GM12878 (cell line): ENCODE results near the gene MANBA. TPM values are rescaled to one million over a fixed set of nuclear protein-coding genes. Genes with fewer than 3 reads are reported as not detected.

Experiments used
- ATAC-seq: fragments of 200-7000 bp; cut with Tn5 transposase; 3 replicates; pipeline ENCODE4 v1.9.1; 2020; ENCODE audit warnings: mild to moderate bottlenecking, moderate library complexity
- BruUV-seq: library from RNA; stranded (reverse); fragments of 400-500 nt; replicated peaks from 2 replicates; lab custom pipeline; 2021; lab: Mats Ljungman, UMichigan
- CTCF ChIA-PET: fragments of 300-600 bp; sonication (Branson Sonifier 250); formaldehyde crosslinking; extraction: SDS; loops from one replicate; lab custom pipeline; 2021; ENCODE audit warnings: inconsistent platforms; lab: Yijun Ruan, JAX
- POLR2A ChIA-PET: fragments of 350-600 bp; formaldehyde crosslinking; extraction: SDS; loops from one replicate; lab custom pipeline; 2021; ENCODE audit warnings: inconsistent platforms; lab: Charles Lee
- RAD21 ChIA-PET: fragments of 300-600 bp; sonication (Branson Sonifier 250); formaldehyde crosslinking; loops from one replicate; lab custom pipeline; 2023; ENCODE audit warnings: antibody characterized with exemption; ENCODE audit not compliant: unreplicated experiment; lab: Charles Lee
- SMC1A ChIA-PET: fragments of 300-600 bp; sonication (Branson Sonifier 250); formaldehyde crosslinking; loops from one replicate; lab custom pipeline; 2023; ENCODE audit not compliant: unreplicated experiment, uncharacterized antibody; lab: Charles Lee
- DNase-seq: peaks from one replicate; pipeline ENCODE4 v3.0.0-alpha.2; 2011; ENCODE audit warnings: low read depth, low spot score
- FAIRE-seq: peaks from 3 replicates; lab custom pipeline; 2011; peaks lifted over from hg19 to GRCh38; lab: Jason Lieb, UNC
- H2AFZ ChIP-seq: 2 replicates; pipeline ENCODE4 v1.6.0; 2011; ENCODE audit warnings: low read depth, low read length, control low read depth; ENCODE audit not compliant: control insufficient read depth
- H3K27ac ChIP-seq: 2 replicates; pipeline ENCODE4 v1.5.1; 2011; ENCODE audit warnings: control low read depth; ENCODE audit not compliant: control insufficient read depth, insufficient read depth
- H3K27me3 ChIP-seq, 2 experiments: replicated peaks in 1 of 2; 2 replicates each; pipeline versions ENCODE4 v1.6.0 to v1.6.1; 2011; ENCODE audit warnings: low read length in 1 of 2; ENCODE audit not compliant: control insufficient read depth in 2 of 2, insufficient read depth in 2 of 2
- H3K36me3 ChIP-seq, 2 experiments: 2 replicates each; pipeline ENCODE4 v1.5.1; 2011; ENCODE audit warnings: low read length in 1 of 2; ENCODE audit not compliant: control insufficient read depth in 2 of 2, insufficient read depth in 2 of 2
- H3K4me1 ChIP-seq: 2 replicates; pipeline ENCODE4 v1.6.1; 2011; ENCODE audit warnings: mild to moderate bottlenecking, low read length, moderate library complexity, mixed read lengths; ENCODE audit not compliant: control insufficient read depth, insufficient read depth
- H3K4me2 ChIP-seq: 2 replicates; pipeline ENCODE4 v1.6.0; 2011; ENCODE audit warnings: control low read depth; ENCODE audit not compliant: control insufficient read depth, insufficient read depth
- H3K4me3 ChIP-seq: fragments of 200-600 bp; sonication (generic); 2 replicates; pipeline ENCODE4 v1.5.1; 2016
- H3K79me2 ChIP-seq: 2 replicates; pipeline ENCODE4 v1.6.0; 2011; ENCODE audit warnings: low read length; ENCODE audit not compliant: control insufficient read depth, insufficient read depth
- H3K9ac ChIP-seq: 2 replicates; pipeline ENCODE4 v1.8.0; 2011; ENCODE audit warnings: low read length, control low read depth, mixed read lengths; ENCODE audit not compliant: control insufficient read depth, insufficient read depth
- H3K9me3 ChIP-seq: replicated peaks from 3 replicates; pipeline ENCODE4 v1.5.1; 2011; ENCODE audit warnings: mild to moderate bottlenecking, low read length; ENCODE audit not compliant: control insufficient read depth, insufficient read depth
- H4K20me1 ChIP-seq: 2 replicates; pipeline ENCODE4 v1.6.0; 2011; ENCODE audit not compliant: control insufficient read depth, insufficient read depth
- EED ChIP-seq: sonication (generic); IDR thresholded peaks from 2 replicates; pipeline ENCODE4 v1.6.1; 2016; ENCODE audit warnings: antibody characterized with exemption, low read depth
- EP300 ChIP-seq, 2 experiments: fragments of 150-350 bp in 1 of 2; IDR thresholded peaks; 2 replicates each; pipeline ENCODE4 v1.6.1; 2011 to 2012; ENCODE audit warnings: low read depth in 2 of 2, low read length in 2 of 2, borderline replicate concordance in 1 of 2, improper control_type of control experiment in 1 of 2, inconsistent platforms in 1 of 2; ENCODE audit not compliant: control insufficient read depth in 1 of 2
- FOS ChIP-seq: IDR thresholded peaks from 3 replicates; pipeline ENCODE4 v1.6.1; 2011; ENCODE audit warnings: borderline replicate concordance; ENCODE audit not compliant: insufficient read length; ENCODE audit errors: extremely low read depth
- FOXM1 ChIP-seq: IDR thresholded peaks from 2 replicates; pipeline ENCODE4 v1.6.1; 2012; ENCODE audit warnings: low read depth, mild to moderate bottlenecking, inconsistent platforms, low read length, moderate library complexity
- HDAC2 ChIP-seq: fragments of 200-600 bp; sonication (generic); IDR thresholded peaks from 2 replicates; pipeline ENCODE4 v1.6.1; 2017
- HDGF ChIP-seq: fragments of 450-650 bp; IDR thresholded peaks from 2 replicates; pipeline ENCODE4 v1.6.1; 2016; ENCODE audit warnings: antibody characterized with exemption
- JUNB ChIP-seq: IDR thresholded peaks from 2 replicates; pipeline ENCODE4 v1.6.1; 2016; ENCODE audit warnings: antibody characterized with exemption, mild to moderate bottlenecking
- NBN ChIP-seq: fragments of 450-650 bp; IDR thresholded peaks from 2 replicates; pipeline ENCODE4 v1.6.1; 2016
- NR2C2 ChIP-seq: IDR thresholded peaks from 2 replicates; pipeline ENCODE4 v1.6.1; 2011; ENCODE audit warnings: borderline replicate concordance, low read depth; ENCODE audit not compliant: control insufficient read depth, insufficient read length
- RELA ChIP-seq: fragments of 450-650 bp; IDR thresholded peaks from 2 replicates; pipeline ENCODE4 v1.8.0; 2014; ENCODE audit warnings: borderline replicate concordance; ENCODE audit not compliant: partially characterized antibody
- TAF1 ChIP-seq: IDR thresholded peaks from 2 replicates; pipeline ENCODE4 v1.6.1; 2011; ENCODE audit warnings: mild to moderate bottlenecking, low read depth, low read length, borderline replicate concordance
- YBX1 ChIP-seq: fragments of 450-650 bp; IDR thresholded peaks from 2 replicates; pipeline ENCODE4 v1.6.1; 2016; ENCODE audit warnings: antibody characterized with exemption
- ZBTB40 ChIP-seq: fragments of 450-650 bp; IDR thresholded peaks from 2 replicates; pipeline ENCODE4 v1.6.1; 2016; ENCODE audit warnings: mild to moderate bottlenecking, moderate library complexity, borderline replicate concordance
- WGBS: methylation state at CpG from one replicate; pipeline ENCODE4 v1.1.6; 2016; ENCODE audit warnings: low lambda C conversion rate; ENCODE audit not compliant: insufficient replicate concordance, insufficient coverage; ENCODE audit errors: missing lambda C conversion rate; 5-methylcytosine and 5-hydroxymethylcytosine counted together
- in situ Hi-C: fragments of 300-500 bp; cut with MboI; formaldehyde crosslinking; loops from 9 replicates; pipeline ENCODE4 v1.14.3; 2018; ENCODE audit warnings: mixed read lengths
- intact Hi-C: fragments of 100-400 bp; cut with micrococcal nuclease; formaldehyde crosslinking; loops from one replicate; pipeline ENCODE4 v1.14.2; 2022; ENCODE audit not compliant: unreplicated experiment
- polyA plus RNA-seq, 11 experiments: library from polyadenylated mRNA; depleted of rRNA in 4 of 11; unstranded in 6 of 11; stranded (reverse) in 5 of 11; fragments of >200 nt; fragmentation: Nextera tagmentation in 4 of 11; fragmentation: Illumina TruSeq in 1 of 11; extraction: Ambion mirVana in 4 of 11; extraction: Trizol in 1 of 11; gene quantifications; 1 replicate in 1 of 11; 2 replicates in 10 of 11; pipeline versions ENCODE4 v1.2.1 to v1.2.3, GENCODE V29; 2011 to 2016; ENCODE audit warnings: inconsistent platforms in 2 of 11, missing spikeins in 2 of 11, low read depth in 1 of 11
- total RNA-seq, 4 experiments: library from RNA; depleted of rRNA in 3 of 4; stranded (reverse); fragments of >200 nt in 3 of 4; fragmentation: Illumina TruSeq in 1 of 4; extraction: Trizol in 1 of 4; gene quantifications; 2 replicates each; pipeline versions ENCODE4 v1.2.1 to v1.2.3, GENCODE V29; 2013 to 2021
- TF ChIP-seq, protein P1 (sequence below): IDR thresholded peaks from 2 replicates; pipeline ENCODE4 v1.6.1; 2011; ENCODE audit warnings: low read depth, low read length, improper control_type of control experiment, borderline replicate concordance
- TF ChIP-seq, protein P2 (sequence below): IDR thresholded peaks from 2 replicates; pipeline ENCODE4 v1.6.1; 2012; ENCODE audit warnings: low read depth, low read length, improper control_type of control experiment
- TF ChIP-seq, protein P3 (sequence below): IDR thresholded peaks from 2 replicates; pipeline ENCODE4 v1.6.1; 2011; ENCODE audit warnings: low read depth, mild to moderate bottlenecking, low read length, moderate library complexity, borderline replicate concordance; ENCODE audit errors: extremely low read depth

MANBA gene
- total and polyA plus RNA-seq, 10 of the 15 experiments (the other 5 are each of a cell fraction or from before 2014, with no cell fraction given) = 3.8 to 19.0 (median 12.5) TPM

DNA sequence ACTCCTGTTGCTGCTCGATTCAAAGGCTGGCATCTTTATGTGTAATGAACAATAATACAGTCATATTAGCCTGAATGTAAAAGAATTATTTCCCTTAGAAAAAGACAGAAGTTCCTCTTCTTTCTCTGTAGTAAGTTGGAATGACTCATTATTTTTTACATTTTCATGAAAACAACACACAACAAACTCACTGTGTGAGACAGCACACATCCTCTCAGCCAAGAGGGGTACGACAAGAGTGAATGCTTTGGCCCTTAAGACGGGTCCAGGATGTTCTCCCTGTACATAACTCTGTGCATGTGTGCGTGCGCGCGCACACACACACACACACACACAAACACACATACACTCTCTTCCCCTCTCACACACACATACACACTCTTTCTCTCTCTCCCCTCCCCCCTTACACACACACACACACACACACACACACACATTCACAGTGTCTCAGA, 72.8 kb downstream of the MANBA start:
- RAD21 ChIA-PET = interaction anchor here (0.9 to 3.5 kb wide), 4 partner anchors 28 to 188 kb away, joined by 4 to 27 read pairs (median 8); partner anchors contain the start of genes MANBA and UBE2D3
- peak; percentile 11 for TF ChIP-seq JUNB
- TF ChIP-seq NR2C2 = no peak
- peak; percentile 98 for TF ChIP-seq HDGF
- no peak for TF ChIP-seq FOS
- TF ChIP-seq ZBTB40 = peak; percentile 93
- no peak for TF ChIP-seq EP300 (IDR thresholded peaks at IDR 0.05; ENCODE audit: borderline replicate concordance in 1 of 2, control insufficient read depth in 1 of 2, low read depth in 2 of 2, low read length in 2 of 2)
- TF ChIP-seq FOXM1 = 0 out of 2 replicates have a peak, but pooled peaks have one; percentile 13
- TF ChIP-seq RELA = no peak
- TF ChIP-seq, protein P1, sequence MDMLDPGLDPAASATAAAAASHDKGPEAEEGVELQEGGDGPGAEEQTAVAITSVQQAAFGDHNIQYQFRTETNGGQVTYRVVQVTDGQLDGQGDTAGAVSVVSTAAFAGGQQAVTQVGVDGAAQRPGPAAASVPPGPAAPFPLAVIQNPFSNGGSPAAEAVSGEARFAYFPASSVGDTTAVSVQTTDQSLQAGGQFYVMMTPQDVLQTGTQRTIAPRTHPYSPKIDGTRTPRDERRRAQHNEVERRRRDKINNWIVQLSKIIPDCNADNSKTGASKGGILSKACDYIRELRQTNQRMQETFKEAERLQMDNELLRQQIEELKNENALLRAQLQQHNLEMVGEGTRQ = no peak
- no peak for TF ChIP-seq EED
- TF ChIP-seq HDAC2 = no peak
- TF ChIP-seq YBX1 = 0 out of 2 replicates have a peak, but pooled peaks have one; percentile 49
- TF ChIP-seq, protein P2, sequence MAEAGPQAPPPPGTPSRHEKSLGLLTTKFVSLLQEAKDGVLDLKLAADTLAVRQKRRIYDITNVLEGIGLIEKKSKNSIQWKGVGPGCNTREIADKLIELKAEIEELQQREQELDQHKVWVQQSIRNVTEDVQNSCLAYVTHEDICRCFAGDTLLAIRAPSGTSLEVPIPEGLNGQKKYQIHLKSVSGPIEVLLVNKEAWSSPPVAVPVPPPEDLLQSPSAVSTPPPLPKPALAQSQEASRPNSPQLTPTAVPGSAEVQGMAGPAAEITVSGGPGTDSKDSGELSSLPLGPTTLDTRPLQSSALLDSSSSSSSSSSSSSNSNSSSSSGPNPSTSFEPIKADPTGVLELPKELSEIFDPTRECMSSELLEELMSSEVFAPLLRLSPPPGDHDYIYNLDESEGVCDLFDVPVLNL = no peak
- peak; percentile 85 for TF ChIP-seq NBN
- 0 out of 2 replicates have a peak, but pooled peaks have one; percentile 10 for TF ChIP-seq TAF1
- TF ChIP-seq, protein P3, sequence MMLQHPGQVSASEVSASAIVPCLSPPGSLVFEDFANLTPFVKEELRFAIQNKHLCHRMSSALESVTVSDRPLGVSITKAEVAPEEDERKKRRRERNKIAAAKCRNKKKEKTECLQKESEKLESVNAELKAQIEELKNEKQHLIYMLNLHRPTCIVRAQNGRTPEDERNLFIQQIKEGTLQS = no peak

More for the DNA sequence above, 72.8 kb downstream of the MANBA start:
- Histone ChIP-seq H3K9ac (peak overlapping the region; percentile 33), H2AFZ (peak overlapping the region; percentile 70), H3K27me3 (no peaks in the 10 kb centered on the region), H3K4me2 (peak overlapping the region; percentile 75), H4K20me1 (no peaks in the 10 kb centered on the region), H3K27ac (peak overlapping the region; percentile 90), H3K79me2 (peaks cover 6% of the 10 kb centered on the region), H3K4me1 (peaks cover 36% of the 10 kb centered on the region), H3K4me3 (peak overlapping the region; percentile 37; the same call in 1 of the 2 replicates), H3K36me3 (peaks cover 0 to 6% of the 10 kb centered on the region in 2 experiments; a peak in 2 of 4 replicates), H3K9me3 (no peaks in the 10 kb centered on the region)
- DNase-seq (no peak), FAIRE-seq (no peak), ATAC-seq (peak; percentile 63)
- WGBS = 3% methylated on average over 3 of the region's 7 CpGs
- POLR2A ChIA-PET = interaction anchor here (0.6 to 1.9 kb wide), 3 partner anchors 9 to 138 kb away, joined by 3 to 4 read pairs (median 3); no protein-coding TSS in a partner anchor
- no TSS peak for BruUV-seq
- SMC1A ChIA-PET = interaction anchor here (1.1 to 2.7 kb wide), 3 partner anchors 9 to 141 kb away, joined by 3 to 9 read pairs (median 4); no protein-coding TSS in a partner anchor
- intact Hi-C loops = loop anchor here (1.0 to 10.0 kb wide), 4 partner anchors 72 to 407 kb away; partner anchors contain the start of genes BDH2, CISD2 and MANBA
- in situ Hi-C loops = no loop called here
- CTCF ChIA-PET = interaction anchor here (0.9 to 2.0 kb wide), 2 partner anchors 29 to 412 kb away, joined by 3 to 5 read pairs; partner anchors contain the start of gene BDH2
